Caco-2 (cell line): Measurements from ENCODE around the gene TYW1. TPM values are rescaled to one million over a fixed set of nuclear protein-coding genes. Genes with fewer than 3 reads are reported as not detected.
"Not testable (repeated sequence)": the region's sequence is repeated elsewhere in the genome, so short reads cannot be mapped to it uniquely, and the experiment has no call there.

Experiments used
- BruUV-seq: library from RNA; stranded (reverse); fragments of 400-500 nt; replicated peaks from 2 replicates; lab custom pipeline; 2021; lab: Mats Ljungman, UMichigan
- CTCF ChIA-PET: fragments of 300-600 bp; sonication (Branson Sonifier 250); formaldehyde crosslinking; loops from one replicate; lab custom pipeline; 2022; ENCODE audit warnings: antibody characterized with exemption; lab: Charles Lee
- POLR2A ChIA-PET: fragments of 300-600 bp; sonication (Branson Sonifier 250); formaldehyde crosslinking; loops from one replicate; lab custom pipeline; 2022; ENCODE audit warnings: antibody characterized with exemption; lab: Charles Lee
- DNase-seq, 2 experiments: peaks; one replicate each; pipeline versions ENCODE4 v3.0.0 to v3.0.0-alpha.2; 2020 to 2022
- H3K27me3 ChIP-seq: replicated peaks from 2 replicates; pipeline ENCODE4 v1.6.0; 2011; ENCODE audit warnings: low read length; ENCODE audit not compliant: control insufficient read depth, insufficient read depth
- H3K36me3 ChIP-seq: 2 replicates; pipeline ENCODE4 v1.5.1; 2011; ENCODE audit warnings: low read length; ENCODE audit not compliant: control insufficient read depth, insufficient read depth
- H3K4me1 ChIP-seq: fragments of 250-450 bp; sonication (Bioruptor Pico); 2 replicates; pipeline ENCODE4 v1.5.1; 2020; ENCODE audit warnings: mild to moderate bottlenecking
- H3K4me3 ChIP-seq: 2 replicates; pipeline ENCODE4 v1.5.1; 2011; ENCODE audit warnings: low read depth, mild to moderate bottlenecking, control low read depth, low read length
- H3K9me3 ChIP-seq: fragments of 250-450 bp; sonication (Bioruptor Pico); 2 replicates; pipeline ENCODE4 v1.5.1; 2020; ENCODE audit warnings: mild to moderate bottlenecking, moderate library complexity
- H3K27ac Mint-ChIP-seq: one replicate; pipeline ENCODE4 v1.8.0; 2022; ENCODE audit warnings: mixed read lengths; ENCODE audit not compliant: unreplicated experiment
- H3K27me3 Mint-ChIP-seq: one replicate; pipeline ENCODE4 v1.8.0; 2022; ENCODE audit warnings: mixed read lengths; ENCODE audit not compliant: insufficient read depth, unreplicated experiment
- H3K36me3 Mint-ChIP-seq: one replicate; pipeline ENCODE4 v1.8.0; 2022; ENCODE audit warnings: mild to moderate bottlenecking, mixed read lengths; ENCODE audit not compliant: insufficient read depth, unreplicated experiment
- H3K4me1 Mint-ChIP-seq: one replicate; pipeline ENCODE4 v1.8.0; 2022; ENCODE audit warnings: low read depth, mixed read lengths; ENCODE audit not compliant: unreplicated experiment
- H3K4me3 Mint-ChIP-seq: one replicate; pipeline ENCODE4 v1.8.0; 2022; ENCODE audit warnings: mild to moderate bottlenecking, moderate library complexity, mixed read lengths; ENCODE audit not compliant: unreplicated experiment
- H3K9me3 Mint-ChIP-seq: one replicate; pipeline ENCODE4 v1.8.0; 2022; ENCODE audit warnings: mixed read lengths; ENCODE audit not compliant: unreplicated experiment
- CTCF ChIP-seq, 2 experiments: fragments of 200-600 bp in 1 of 2; IDR thresholded peaks; 1 replicate in 1 of 2; 2 replicates in 1 of 2; pipeline versions ENCODE4 v1.5.1 to v1.8.0; 2011 to 2022; ENCODE audit warnings: antibody characterized with exemption in 1 of 2, control low read depth in 1 of 2, inconsistent platforms in 1 of 2, low read depth in 1 of 2, low read length in 1 of 2, mild to moderate bottlenecking in 1 of 2, moderate library complexity in 1 of 2; ENCODE audit not compliant: insufficient read depth in 1 of 2, severe bottlenecking in 1 of 2, unreplicated experiment in 1 of 2
- intact Hi-C: fragments of 100-400 bp; cut with micrococcal nuclease; formaldehyde crosslinking; loops from one replicate; pipeline ENCODE4 v1.10.0; 2022; ENCODE audit not compliant: unreplicated experiment
- total RNA-seq: library from RNA; stranded (reverse); gene quantifications from 2 replicates; pipeline ENCODE4 v1.2.3, GENCODE V29; 2022

TYW1 gene
- total RNA-seq, 1 experiment from 2014 or later = 26.9 TPM

- DNase-seq, H3K27ac Mint-ChIP-seq, H3K4me3 Mint-ChIP-seq, H3K9me3 ChIP-seq, H3K27me3 Mint-ChIP-seq, H3K4me3 ChIP-seq, intact Hi-C loops, H3K4me1 Mint-ChIP-seq, CTCF ChIA-PET, H3K4me1 ChIP-seq, H3K36me3 ChIP-seq, H3K9me3 Mint-ChIP-seq, H3K27me3 ChIP-seq, POLR2A ChIA-PET, BruUV-seq: not testable (repeated sequence)
- peaks cover 30% of the 10 kb centered on the region for H3K36me3 Mint-ChIP-seq
These were observed 53.3 kb downstream of the TYW1 start for GRCh38 chr7:67049908-67050307.

GRCh38 chr7:67052161-67052560 is 55.5 kb downstream of the TYW1 start:
- H3K27me3 Mint-ChIP-seq, H3K36me3 ChIP-seq, H3K9me3 Mint-ChIP-seq, DNase-seq, intact Hi-C loops, H3K4me3 Mint-ChIP-seq, H3K27ac Mint-ChIP-seq, H3K4me3 ChIP-seq, BruUV-seq, H3K4me1 ChIP-seq, H3K9me3 ChIP-seq, H3K4me1 Mint-ChIP-seq, H3K27me3 ChIP-seq, POLR2A ChIA-PET, CTCF ChIA-PET: not testable (repeated sequence)
- H3K36me3 Mint-ChIP-seq = peaks cover 43% of the 10 kb centered on the region

- no peaks in the 10 kb centered on the region for H3K4me1 Mint-ChIP-seq
- Histone ChIP-seq H3K9me3 (no peaks in the 10 kb centered on the region), H3K4me3 (no peak overlapping the region), H3K4me1 (no peaks in the 10 kb centered on the region), H3K27me3 (no peaks in the 10 kb centered on the region), H3K36me3 (no peaks in the 10 kb centered on the region)
- no peak overlapping the region for H3K27ac Mint-ChIP-seq
- CTCF ChIA-PET = no interaction called here
- H3K27me3 Mint-ChIP-seq = no peaks in the 10 kb centered on the region
- POLR2A ChIA-PET = no interaction called here
- H3K36me3 Mint-ChIP-seq = peaks cover 51% of the 10 kb centered on the region
- H3K4me3 Mint-ChIP-seq = no peak overlapping the region
- no peak for TF ChIP-seq CTCF (IDR thresholded peaks at IDR 0.05; ENCODE audit: insufficient read depth in 1 of 2, low read depth in 1 of 2, low read length in 1 of 2, severe bottlenecking in 1 of 2, unreplicated experiment in 1 of 2)
- no peaks in the 10 kb centered on the region for H3K9me3 Mint-ChIP-seq
- no peak for DNase-seq
- no TSS peak for BruUV-seq
- intact Hi-C loops = no loop called here
These were observed 60.0 kb downstream of the TYW1 start for GRCh38 chr7:67056683-67057082.

- DNase-seq, H3K36me3 ChIP-seq, H3K27me3 ChIP-seq, H3K4me1 ChIP-seq, H3K27me3 Mint-ChIP-seq, BruUV-seq, H3K9me3 ChIP-seq, CTCF ChIA-PET, H3K27ac Mint-ChIP-seq, intact Hi-C loops, H3K4me3 Mint-ChIP-seq, H3K4me1 Mint-ChIP-seq, H3K4me3 ChIP-seq, POLR2A ChIA-PET: not testable (repeated sequence)
- Mint-ChIP-seq H3K36me3 (peaks cover 52% of the 10 kb centered on the region), H3K9me3 (peaks cover 12% of the 10 kb centered on the region)
These were observed 64.7 kb downstream of the TYW1 start for GRCh38 chr7:67061321-67061720.

- BruUV-seq, H3K9me3 ChIP-seq, H3K27me3 Mint-ChIP-seq, intact Hi-C loops, H3K4me3 ChIP-seq, H3K27ac Mint-ChIP-seq, H3K27me3 ChIP-seq, H3K36me3 ChIP-seq, H3K4me1 ChIP-seq, H3K4me1 Mint-ChIP-seq, DNase-seq, POLR2A ChIA-PET, CTCF ChIA-PET, H3K4me3 Mint-ChIP-seq: not testable (repeated sequence)
- Mint-ChIP-seq H3K9me3 (peaks cover 13% of the 10 kb centered on the region), H3K36me3 (peaks cover 48% of the 10 kb centered on the region)
These were observed 66.2 kb downstream of the TYW1 start for GRCh38 chr7:67062802-67063201.

- not testable (repeated sequence) for H3K27ac Mint-ChIP-seq
These were observed 70.5 kb downstream of the TYW1 start for GRCh38 chr7:67066950-67067622.

More at GRCh38 chr7:67066950-67067622, 70.5 kb downstream of the TYW1 start:
- BruUV-seq, H3K9me3 ChIP-seq, H3K27me3 ChIP-seq, DNase-seq, H3K27me3 Mint-ChIP-seq, H3K4me3 Mint-ChIP-seq, H3K4me1 Mint-ChIP-seq, intact Hi-C loops, POLR2A ChIA-PET, H3K4me3 ChIP-seq, H3K36me3 ChIP-seq, H3K4me1 ChIP-seq, CTCF ChIA-PET: not testable (repeated sequence)
- peaks cover 41% of the 10 kb centered on the region for H3K9me3 Mint-ChIP-seq
- peaks cover 55% of the 10 kb centered on the region for H3K36me3 Mint-ChIP-seq
